H1 (cell line): ENCODE data around the gene ADGRV1.

ENCODE experiments used
- CTCF ChIP-seq, 3 experiments: IDR thresholded peaks; 1 replicate in 2 of 3; 2 replicates in 1 of 3; pipeline versions ENCODE4 v1.5.1 to v1.6.1; 2011; ENCODE audit warnings: low read length in 3 of 3, mild to moderate bottlenecking in 3 of 3, inconsistent platforms in 2 of 3, low read depth in 1 of 3, moderate library complexity in 1 of 3; ENCODE audit not compliant: insufficient read depth in 1 of 3; ENCODE audit errors: control extremely low read depth in 1 of 3
- EP300 ChIP-seq, 2 experiments: IDR thresholded peaks; 1 replicate in 1 of 2; 2 replicates in 1 of 2; pipeline ENCODE4 v1.6.1; 2011 to 2012; ENCODE audit warnings: low read depth in 2 of 2, low read length in 2 of 2, mild to moderate bottlenecking in 2 of 2, borderline replicate concordance in 1 of 2, inconsistent platforms in 1 of 2, moderate library complexity in 1 of 2
- NANOG ChIP-seq: IDR thresholded peaks from 2 replicates; pipeline ENCODE4 v1.6.1; 2011; ENCODE audit warnings: low read length, low read depth, mild to moderate bottlenecking, inconsistent platforms; ENCODE audit not compliant: insufficient read depth, poor library complexity, severe bottlenecking
- POLR2A ChIP-seq, 2 experiments: IDR thresholded peaks; 1 replicate in 1 of 2; 2 replicates in 1 of 2; pipeline ENCODE4 v1.6.1; 2011; ENCODE audit warnings: low read depth in 2 of 2, low read length in 2 of 2, mild to moderate bottlenecking in 2 of 2; ENCODE audit errors: control extremely low read depth in 1 of 2
- SIRT6 ChIP-seq: IDR thresholded peaks from one replicate; pipeline ENCODE4 v1.7.1; 2012; ENCODE audit warnings: low read length, inconsistent platforms
- SP1 ChIP-seq: IDR thresholded peaks from 2 replicates; pipeline ENCODE4 v1.6.1; 2011; ENCODE audit warnings: low read depth, low read length

DNA sequence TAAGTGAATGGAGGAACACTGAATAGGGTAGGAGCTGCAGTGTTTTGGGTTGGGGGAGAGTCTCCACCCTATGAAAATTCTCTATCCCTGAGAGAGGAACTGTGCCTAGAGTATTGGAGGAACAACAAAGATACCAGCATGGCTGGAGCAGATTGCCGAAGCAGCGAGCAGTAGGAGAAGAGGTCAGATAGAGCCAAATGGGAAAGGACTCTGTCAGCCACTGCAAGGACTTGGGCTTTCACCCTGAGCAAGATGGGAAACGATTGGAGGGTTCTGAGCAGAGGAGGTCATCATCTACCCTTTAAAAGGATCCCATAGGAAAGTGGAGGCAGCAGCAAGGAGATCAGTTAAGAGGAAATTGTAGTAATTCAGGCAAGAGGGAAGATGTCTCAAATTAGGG lies 24.8 kb upstream of the ADGRV1 start:
- TF ChIP-seq SIRT6 (no peak), POLR2A (IDR thresholded peaks at IDR 0.05; ENCODE audit: control extremely low read depth in 1 of 2, low read depth in 2 of 2, low read length in 2 of 2) (no peak), EP300 (IDR thresholded peaks at IDR 0.05; ENCODE audit: borderline replicate concordance in 1 of 2, low read depth in 2 of 2, low read length in 2 of 2) (no peak), SP1 (no peak), CTCF (IDR thresholded peaks at IDR 0.05; ENCODE audit: control extremely low read depth in 1 of 3, insufficient read depth in 1 of 3, low read depth in 1 of 3, low read length in 3 of 3) (no peak), NANOG (no peak)
